Activated CD4-positive, alpha-beta memory T cell treated with anti-CD3 and anti-CD28 coated beads for 36 hours (primary cell): ENCODE measurements around the gene TBC1D23. TPM values are rescaled to one million over a fixed set of nuclear protein-coding genes. Genes with fewer than 3 reads are reported as not detected.

Experiments
- CTCF ChIA-PET: fragments of 350-600 bp; sonication (Branson Sonifier 250); formaldehyde crosslinking; loops from one replicate; lab custom pipeline; 2021; ENCODE audit warnings: antibody characterized with exemption, inconsistent platforms; lab: Charles Lee
- POLR2A ChIA-PET: fragments of 350-600 bp; sonication (Branson Sonifier 250); formaldehyde crosslinking; loops from one replicate; lab custom pipeline; 2021; ENCODE audit warnings: antibody characterized with exemption; lab: Charles Lee
- DNase-seq: peaks from one replicate; pipeline ENCODE4 v3.0.0-alpha.2; 2020
- H3K27ac Mint-ChIP-seq: one replicate; pipeline ENCODE4 v1.8.0; 2021; ENCODE audit warnings: mixed read lengths
- H3K27me3 Mint-ChIP-seq: one replicate; pipeline ENCODE4 v1.8.0; 2021; ENCODE audit warnings: mixed read lengths
- H3K36me3 Mint-ChIP-seq: one replicate; pipeline ENCODE4 v1.8.0; 2021; ENCODE audit warnings: mixed read lengths
- H3K4me1 Mint-ChIP-seq: one replicate; pipeline ENCODE4 v1.8.0; 2021; ENCODE audit warnings: low read depth, mixed read lengths
- H3K4me3 Mint-ChIP-seq: one replicate; pipeline ENCODE4 v1.8.0; 2021; ENCODE audit warnings: mild to moderate bottlenecking, mixed read lengths
- H3K9me3 Mint-ChIP-seq: one replicate; pipeline ENCODE4 v1.8.0; 2021; ENCODE audit warnings: mixed read lengths
- intact Hi-C: fragments of 100-400 bp; cut with micrococcal nuclease; formaldehyde crosslinking; loops from one replicate; pipeline ENCODE4 v1.15.1; 2023
- total RNA-seq, 2 experiments: library from RNA; stranded (reverse); gene quantifications; one replicate each; pipeline ENCODE4 v1.2.3, GENCODE V29; 2021

TBC1D23 gene
- total RNA-seq, 2 experiments from 2014 or later = 17.8 to 22.7 TPM

DNA sequence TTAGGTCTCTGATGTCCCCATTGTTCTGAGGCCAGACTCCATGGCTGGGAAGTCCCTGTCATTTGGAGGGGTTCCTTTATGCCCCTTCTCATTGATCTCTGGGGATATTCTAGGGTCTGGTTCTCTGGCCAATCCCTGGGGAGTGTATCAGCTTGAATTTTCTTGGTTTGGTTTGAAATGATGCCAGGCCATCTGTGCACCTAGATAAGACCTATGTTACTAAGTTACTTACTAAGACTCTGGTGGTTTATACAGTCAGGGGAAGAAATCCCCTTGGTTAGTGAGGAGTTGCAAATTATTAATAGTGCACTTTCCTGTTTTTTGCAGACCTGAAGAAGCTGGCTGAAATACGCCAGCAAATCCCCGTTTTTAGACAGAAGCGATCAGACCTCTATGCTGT lies 94.1 kb downstream of the TBC1D23 start:
- no peak overlapping the region for H3K4me3 Mint-ChIP-seq
- no peak for DNase-seq
- ChIA-PET CTCF (no interaction called here), POLR2A (no interaction called here)
- peaks cover 8% of the 10 kb centered on the region for H3K9me3 Mint-ChIP-seq
- no peak overlapping the region for H3K27ac Mint-ChIP-seq
- peaks cover 46% of the 10 kb centered on the region for H3K36me3 Mint-ChIP-seq
- no peaks in the 10 kb centered on the region for H3K27me3 Mint-ChIP-seq
- intact Hi-C loops = no loop called here
- H3K4me1 Mint-ChIP-seq = no peaks in the 10 kb centered on the region

DNA sequence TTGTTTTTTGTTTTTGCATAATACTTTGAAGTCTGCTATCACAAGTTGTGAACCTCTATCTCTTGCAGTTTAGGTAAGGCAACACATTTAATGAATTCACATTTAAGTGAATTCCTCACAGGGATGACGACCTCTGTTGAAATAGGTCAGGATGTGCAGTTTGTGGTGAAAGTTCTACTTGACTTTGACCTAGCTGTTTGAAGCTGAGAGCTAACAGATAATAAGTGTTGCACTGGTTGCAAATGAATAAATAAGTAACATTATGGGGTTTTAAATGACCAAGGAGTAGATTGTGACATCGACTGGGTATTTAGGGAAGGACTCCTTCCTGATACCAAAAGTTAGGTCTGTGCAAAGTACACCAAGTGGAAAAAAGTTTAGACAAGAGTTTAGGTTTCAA lies 97.6 kb downstream of the TBC1D23 start:
- peaks cover 36% of the 10 kb centered on the region for H3K36me3 Mint-ChIP-seq
- CTCF ChIA-PET = interaction anchor here (0.6 to 1.2 kb wide), 3 partner anchors 16 to 526 kb away, joined by 3 to 6 read pairs (median 3); no protein-coding TSS in a partner anchor

DNA sequence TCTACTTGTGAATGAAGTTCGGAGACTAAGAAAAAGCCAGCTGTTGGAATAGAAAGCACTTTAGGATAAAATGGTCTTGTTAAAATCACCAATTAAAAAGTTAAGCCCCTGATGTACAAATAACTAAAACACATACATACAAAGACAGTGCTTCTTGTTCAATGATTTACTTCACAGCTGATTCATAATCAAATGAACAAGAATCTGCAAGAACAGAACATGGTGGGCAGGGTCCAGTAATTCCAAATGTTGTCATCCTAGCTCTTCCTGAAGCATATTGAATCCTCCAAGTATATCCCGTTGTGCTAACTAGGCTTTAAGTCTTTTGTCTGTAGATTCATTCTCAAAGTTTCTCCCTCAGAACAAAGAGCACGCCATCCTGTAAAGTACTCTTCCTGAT lies 98.2 kb downstream of the TBC1D23 start:
- H3K4me1 Mint-ChIP-seq = no peaks in the 10 kb centered on the region
- ChIA-PET POLR2A (no interaction called here), CTCF (interaction anchor here (0.6 to 1.2 kb wide), 4 partner anchors 16 to 527 kb away, joined by 3 to 6 read pairs (median 3); no protein-coding TSS in a partner anchor)
- H3K36me3 Mint-ChIP-seq = peaks cover 41% of the 10 kb centered on the region
- no peak overlapping the region for H3K27ac Mint-ChIP-seq
- intact Hi-C loops = no loop called here
- peaks cover 3% of the 10 kb centered on the region for H3K9me3 Mint-ChIP-seq
- H3K4me3 Mint-ChIP-seq = no peak overlapping the region
- H3K27me3 Mint-ChIP-seq = no peaks in the 10 kb centered on the region
- DNase-seq = no peak

More for the DNA sequence above, 97.6 kb downstream of the TBC1D23 start:
- Mint-ChIP-seq H3K27me3 (no peaks in the 10 kb centered on the region), H3K4me3 (no peak overlapping the region), H3K27ac (no peak overlapping the region), H3K4me1 (no peaks in the 10 kb centered on the region), H3K9me3 (peaks cover 3% of the 10 kb centered on the region)
- no peak for DNase-seq
- POLR2A ChIA-PET = no interaction called here
- intact Hi-C loops = no loop called here

DNA sequence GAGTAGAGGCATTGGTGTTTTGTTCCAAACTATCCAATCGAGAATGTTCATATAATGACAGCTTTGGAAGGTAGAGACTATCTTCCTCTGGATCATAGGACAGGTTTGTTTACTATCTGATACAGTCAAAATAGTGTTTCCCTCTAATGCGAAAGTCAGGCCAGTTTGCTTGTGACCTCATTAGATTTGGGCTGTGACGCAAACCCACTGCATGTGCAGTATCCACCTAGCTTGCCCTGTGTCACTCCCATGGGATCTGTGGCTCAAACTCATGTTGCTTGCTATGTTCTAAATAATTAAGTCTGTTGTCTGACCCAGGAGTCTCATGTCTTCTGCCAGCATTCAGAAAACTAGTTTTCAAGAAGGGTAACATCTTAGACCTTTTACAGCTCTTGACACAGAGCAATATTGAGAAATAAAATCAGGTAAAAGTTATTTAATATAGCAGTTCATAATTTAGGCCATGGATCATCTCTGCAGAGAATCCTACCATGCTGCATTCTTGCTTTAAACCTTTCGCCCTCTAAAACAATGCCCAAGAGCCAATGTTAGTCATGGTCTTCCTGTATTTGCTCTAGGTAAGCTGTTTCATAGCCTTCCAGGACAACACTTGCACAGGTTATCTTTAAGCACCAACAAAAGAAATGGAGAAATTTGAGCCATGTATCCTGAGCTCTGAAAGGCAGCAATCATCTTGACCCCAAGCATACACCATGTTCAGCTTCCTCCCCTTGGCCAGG lies 100.1 kb downstream of the TBC1D23 start:
- peaks cover 44% of the 10 kb centered on the region for H3K36me3 Mint-ChIP-seq
- no peak overlapping the region for H3K4me3 Mint-ChIP-seq
- H3K27ac Mint-ChIP-seq = no peak overlapping the region
- peaks cover 3% of the 10 kb centered on the region for H3K9me3 Mint-ChIP-seq
- CTCF ChIA-PET = no interaction called here
- intact Hi-C loops = no loop called here
- H3K4me1 Mint-ChIP-seq = no peaks in the 10 kb centered on the region
- H3K27me3 Mint-ChIP-seq = no peaks in the 10 kb centered on the region
- DNase-seq = no peak
- POLR2A ChIA-PET = interaction anchor here (0.7 kb wide), 1 partner anchor 9 kb away, joined by 3 read pairs; no protein-coding TSS in a partner anchor

DNA sequence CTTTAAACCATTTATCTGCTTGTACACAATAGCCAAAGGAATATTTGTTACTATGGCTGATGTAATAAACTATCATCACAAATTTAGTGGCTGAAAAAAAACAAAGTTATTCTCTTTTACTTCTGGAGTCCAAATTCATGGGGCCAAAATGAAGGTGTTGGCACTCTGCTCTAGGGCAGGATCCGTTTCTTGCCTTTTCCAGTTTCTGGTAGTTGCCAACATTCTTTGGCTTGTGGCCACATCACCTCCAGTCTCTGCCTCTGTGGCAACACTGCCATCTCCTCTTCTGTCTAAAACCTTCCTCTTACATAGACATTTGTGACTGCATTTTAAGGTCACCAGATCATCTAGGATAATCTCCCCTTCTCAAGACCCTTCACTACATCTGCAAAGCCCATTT lies 101.1 kb downstream of the TBC1D23 start:
- H3K4me1 Mint-ChIP-seq = no peaks in the 10 kb centered on the region
- ChIA-PET CTCF (no interaction called here), POLR2A (interaction anchor here (0.7 kb wide), 1 partner anchor 8 kb away, joined by 3 read pairs; no protein-coding TSS in a partner anchor)
- H3K4me3 Mint-ChIP-seq = no peak overlapping the region
- DNase-seq = no peak
- peaks cover 3% of the 10 kb centered on the region for H3K9me3 Mint-ChIP-seq
- intact Hi-C loops = no loop called here
- H3K27me3 Mint-ChIP-seq = no peaks in the 10 kb centered on the region
- H3K36me3 Mint-ChIP-seq = peaks cover 45% of the 10 kb centered on the region
- no peak overlapping the region for H3K27ac Mint-ChIP-seq

DNA sequence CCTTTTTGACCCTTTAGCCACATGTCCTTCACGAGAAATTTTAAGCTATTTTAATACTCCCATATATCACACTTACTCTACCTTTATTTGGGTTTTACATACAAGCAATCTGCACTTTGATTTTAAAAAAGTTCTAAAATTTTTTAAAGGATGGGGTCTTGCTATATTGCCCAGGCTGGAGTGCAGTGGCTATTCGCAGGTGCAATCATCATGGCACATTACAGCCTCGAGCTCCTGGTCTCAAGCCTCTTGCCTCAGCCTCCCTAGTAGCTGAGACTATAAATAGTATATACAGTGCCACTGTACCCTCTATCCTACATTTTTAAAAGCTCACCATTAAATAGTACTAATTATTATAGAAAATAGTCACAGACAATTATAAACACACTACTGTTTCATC lies 103.6 kb downstream of the TBC1D23 start:
- Mint-ChIP-seq H3K4me1 (no peaks in the 10 kb centered on the region), H3K9me3 (peaks cover 3% of the 10 kb centered on the region), H3K27me3 (no peaks in the 10 kb centered on the region), H3K36me3 (peaks cover 42% of the 10 kb centered on the region), H3K27ac (no peak overlapping the region), H3K4me3 (no peak overlapping the region)
- CTCF ChIA-PET = no interaction called here
- DNase-seq = no peak
- intact Hi-C loops = no loop called here
- POLR2A ChIA-PET = no interaction called here

DNA sequence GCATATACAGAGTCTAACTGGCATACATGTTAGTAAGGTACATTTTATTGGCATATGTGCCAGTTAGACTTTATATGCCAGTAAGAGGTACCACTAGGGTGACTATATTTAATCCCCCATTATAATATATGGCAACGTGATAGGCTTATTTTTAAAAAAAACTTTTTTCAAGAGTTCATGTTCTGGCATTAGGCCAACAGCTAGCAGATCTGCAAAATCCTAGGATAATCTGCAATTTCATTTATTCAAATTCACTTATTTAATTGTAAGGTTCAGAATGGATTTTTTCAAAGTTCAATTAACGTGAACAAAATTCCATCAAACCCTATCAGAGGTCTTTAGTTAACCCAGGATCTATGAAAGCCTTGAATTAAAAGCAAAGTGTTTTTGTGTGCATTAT lies 105.6 kb downstream of the TBC1D23 start:
- CTCF ChIA-PET = interaction anchor here (0.6 kb wide), 2 partner anchors 218 to 535 kb away, joined by 3 to 4 read pairs; no protein-coding TSS in a partner anchor
- Mint-ChIP-seq H3K9me3 (peaks cover 3% of the 10 kb centered on the region), H3K27me3 (no peaks in the 10 kb centered on the region), H3K4me3 (no peak overlapping the region), H3K27ac (no peak overlapping the region), H3K36me3 (peaks cover 43% of the 10 kb centered on the region), H3K4me1 (no peaks in the 10 kb centered on the region)
- DNase-seq = no peak
- POLR2A ChIA-PET = no interaction called here
- intact Hi-C loops = no loop called here

DNA sequence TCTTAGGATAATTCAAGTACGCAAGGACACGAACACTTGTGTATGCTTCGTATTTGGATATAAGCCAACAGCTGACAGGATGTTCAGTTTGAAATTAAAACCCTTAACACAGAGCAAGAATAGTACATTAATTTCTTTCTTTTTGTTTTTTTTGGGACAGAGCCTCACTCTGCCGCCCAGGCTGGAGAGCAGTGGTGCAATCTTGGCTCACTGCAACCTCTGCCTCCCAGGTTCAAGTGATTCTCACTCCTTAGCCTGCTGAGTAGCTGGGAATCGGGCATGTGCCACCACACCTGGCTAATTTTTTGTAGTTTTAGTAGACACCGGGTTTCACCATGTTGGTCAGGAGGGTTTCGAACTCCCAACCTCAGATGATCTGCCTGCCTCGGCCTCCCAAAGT lies 107.6 kb downstream of the TBC1D23 start:
- no peaks in the 10 kb centered on the region for H3K9me3 Mint-ChIP-seq
- POLR2A ChIA-PET = no interaction called here
- no peaks in the 10 kb centered on the region for H3K27me3 Mint-ChIP-seq
- no peaks in the 10 kb centered on the region for H3K4me1 Mint-ChIP-seq
- H3K36me3 Mint-ChIP-seq = peaks cover 30% of the 10 kb centered on the region
- intact Hi-C loops = no loop called here
- no peak for DNase-seq
- CTCF ChIA-PET = no interaction called here
- no peak overlapping the region for H3K27ac Mint-ChIP-seq
- no peak overlapping the region for H3K4me3 Mint-ChIP-seq

DNA sequence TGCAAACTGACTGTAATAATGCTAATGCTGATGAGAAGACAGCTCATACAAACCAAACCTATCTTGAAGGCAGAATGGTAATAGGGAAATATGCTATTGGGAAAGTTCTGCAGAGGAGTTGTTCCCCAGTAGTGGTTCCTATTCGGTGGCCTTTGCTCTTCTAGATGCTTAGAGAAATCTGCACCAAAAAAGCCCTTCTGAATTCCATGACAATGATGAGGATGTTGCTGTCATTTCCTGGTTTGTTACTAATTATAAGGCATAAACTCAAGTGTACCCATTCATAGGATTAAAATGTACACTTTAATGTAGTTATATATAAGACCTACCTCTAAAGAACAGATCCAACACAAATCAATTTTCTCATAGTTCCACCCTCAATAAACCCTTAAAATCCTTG lies 110.0 kb downstream of the TBC1D23 start:
- no peaks in the 10 kb centered on the region for H3K9me3 Mint-ChIP-seq
- ChIA-PET CTCF (interaction anchor here (1.4 to 1.5 kb wide), 2 partner anchors 54 to 220 kb away, joined by 3 read pairs; no protein-coding TSS in a partner anchor), POLR2A (interaction anchor here (1.0 kb wide), 1 partner anchor 9 kb away, joined by 3 read pairs; no protein-coding TSS in a partner anchor)
- H3K4me1 Mint-ChIP-seq = no peaks in the 10 kb centered on the region
- no peak overlapping the region for H3K27ac Mint-ChIP-seq
- intact Hi-C loops = no loop called here
- H3K36me3 Mint-ChIP-seq = peaks cover 12% of the 10 kb centered on the region
- H3K4me3 Mint-ChIP-seq = no peak overlapping the region
- no peaks in the 10 kb centered on the region for H3K27me3 Mint-ChIP-seq
- DNase-seq = no peak

DNA sequence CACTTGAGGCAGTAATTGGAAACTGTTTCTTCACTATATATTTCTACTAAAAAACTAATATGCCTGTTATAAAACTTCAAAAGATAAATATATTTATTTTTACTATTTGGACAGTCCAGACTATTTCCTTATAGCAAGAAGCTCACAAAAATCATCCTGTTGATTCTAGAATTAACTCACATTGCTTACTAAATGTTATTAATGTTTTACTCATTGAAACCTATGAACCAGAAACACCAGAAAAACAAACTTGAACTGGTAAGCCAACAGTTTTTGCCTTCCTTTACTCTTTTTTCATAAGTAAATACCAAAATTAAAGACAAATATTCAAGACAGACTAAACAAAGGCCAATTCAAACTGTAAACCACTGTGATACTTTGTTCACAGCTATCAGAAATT lies 113.7 kb downstream of the TBC1D23 start:
- Mint-ChIP-seq H3K27ac (no peak overlapping the region), H3K27me3 (no peaks in the 10 kb centered on the region), H3K9me3 (no peaks in the 10 kb centered on the region), H3K36me3 (peaks cover 18% of the 10 kb centered on the region), H3K4me3 (no peak overlapping the region), H3K4me1 (peaks cover 2% of the 10 kb centered on the region)
- POLR2A ChIA-PET = interaction anchor here (0.6 kb wide), 1 partner anchor 14 kb away, joined by 4 read pairs; no protein-coding TSS in a partner anchor
- intact Hi-C loops = no loop called here
- no peak for DNase-seq
- CTCF ChIA-PET = interaction anchor here (0.5 kb wide), 1 partner anchor 29 kb away, joined by 3 read pairs; no protein-coding TSS in a partner anchor
